Dendritic cell treated with granulocyte-macrophage colony-stimulating factor and Interleukin-4, amounts not matched to agents 40 ng/mL and 50 ng/mL, for 4 days (primary cell): ENCODE measurements around the gene CDCA4.
"Not testable (repeated sequence)": the region's sequence is repeated elsewhere in the genome, so short reads cannot be mapped to it uniquely, and the experiment has no call there.

ENCODE experiments used
- H3K27ac Mint-ChIP-seq: one replicate; pipeline ENCODE4 v1.8.0; 2022; ENCODE audit warnings: mild to moderate bottlenecking, mixed read lengths
- H3K27me3 Mint-ChIP-seq: one replicate; pipeline ENCODE4 v1.8.0; 2022; ENCODE audit warnings: mild to moderate bottlenecking, mixed read lengths
- H3K36me3 Mint-ChIP-seq: one replicate; pipeline ENCODE4 v1.8.0; 2022; ENCODE audit warnings: low read depth, mixed read lengths
- H3K4me1 Mint-ChIP-seq: one replicate; pipeline ENCODE4 v1.8.0; 2022; ENCODE audit warnings: low read depth, mixed read lengths
- H3K4me3 Mint-ChIP-seq: one replicate; pipeline ENCODE4 v1.8.0; 2022; ENCODE audit warnings: mild to moderate bottlenecking, moderate library complexity, mixed read lengths
- H3K9me3 Mint-ChIP-seq: one replicate; pipeline ENCODE4 v1.8.0; 2022; ENCODE audit warnings: mixed read lengths
- intact Hi-C: fragments of 100-400 bp; cut with micrococcal nuclease; formaldehyde crosslinking; loops from one replicate; pipeline ENCODE4 v1.15.0; 2022

CDCA4 gene

DNA sequence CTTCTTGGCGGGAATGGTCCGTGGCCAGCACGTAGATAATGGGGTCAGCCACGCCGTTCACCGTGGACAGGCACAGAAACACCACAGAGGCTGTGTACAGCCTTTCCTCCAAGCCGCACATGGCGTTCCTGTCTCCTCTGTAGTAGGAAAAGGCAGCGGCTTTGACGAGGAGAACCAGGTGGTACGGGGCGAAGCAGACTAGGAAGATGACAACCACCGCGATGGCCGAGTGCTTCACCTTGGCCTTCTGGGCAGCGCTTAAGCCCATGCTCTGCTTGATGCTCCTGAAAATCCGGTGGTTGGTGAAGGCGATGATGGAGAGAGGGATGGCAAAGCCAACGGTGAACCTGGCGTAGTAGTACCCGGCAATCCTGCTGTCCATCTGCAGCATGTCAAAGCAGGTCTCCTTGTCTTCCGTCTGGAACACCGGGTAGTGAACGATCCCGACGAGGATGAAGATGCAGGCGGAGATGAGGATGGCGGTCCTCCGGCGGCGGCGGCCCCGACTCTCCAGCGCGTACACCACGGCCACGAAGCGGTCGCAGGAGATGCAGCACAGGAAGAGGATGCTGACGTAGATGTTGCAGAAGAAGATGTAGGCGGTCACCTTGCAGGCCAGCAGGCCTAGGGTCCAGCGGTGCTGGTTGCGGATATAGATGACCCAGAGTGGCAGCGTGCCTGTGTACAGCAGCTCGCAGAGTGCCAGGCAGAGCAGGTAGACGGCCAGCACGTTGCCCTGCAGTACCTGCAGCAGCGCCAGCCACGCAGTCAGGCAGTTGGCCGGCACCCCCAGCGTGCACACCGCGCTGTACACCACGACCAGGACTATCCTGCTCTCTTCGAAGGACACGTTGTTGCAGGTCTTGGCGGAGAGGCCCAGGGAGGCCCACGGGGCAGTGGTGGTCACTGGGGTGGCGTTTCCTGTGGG is 30.6 kb upstream of the CDCA4 start:
- Mint-ChIP-seq H3K4me3 (no peak overlapping the region), H3K27ac (peak overlapping the region; percentile 7), H3K27me3 (no peaks in the 10 kb centered on the region), H3K9me3 (no peaks in the 10 kb centered on the region), H3K36me3 (peaks cover 96% of the 10 kb centered on the region), H3K4me1 (peaks cover 33% of the 10 kb centered on the region)
- intact Hi-C loops: no loop called here

- Mint-ChIP-seq H3K27ac (no peak overlapping the region), H3K4me1 (peaks cover 41% of the 10 kb centered on the region), H3K4me3 (no peak overlapping the region), H3K9me3 (no peaks in the 10 kb centered on the region), H3K27me3 (no peaks in the 10 kb centered on the region), H3K36me3 (peaks cover 87% of the 10 kb centered on the region)
- intact Hi-C loops: no loop called here
Measured at GRCh38 chr14:105050551-105050897, 29.6 kb upstream of the CDCA4 start.

DNA sequence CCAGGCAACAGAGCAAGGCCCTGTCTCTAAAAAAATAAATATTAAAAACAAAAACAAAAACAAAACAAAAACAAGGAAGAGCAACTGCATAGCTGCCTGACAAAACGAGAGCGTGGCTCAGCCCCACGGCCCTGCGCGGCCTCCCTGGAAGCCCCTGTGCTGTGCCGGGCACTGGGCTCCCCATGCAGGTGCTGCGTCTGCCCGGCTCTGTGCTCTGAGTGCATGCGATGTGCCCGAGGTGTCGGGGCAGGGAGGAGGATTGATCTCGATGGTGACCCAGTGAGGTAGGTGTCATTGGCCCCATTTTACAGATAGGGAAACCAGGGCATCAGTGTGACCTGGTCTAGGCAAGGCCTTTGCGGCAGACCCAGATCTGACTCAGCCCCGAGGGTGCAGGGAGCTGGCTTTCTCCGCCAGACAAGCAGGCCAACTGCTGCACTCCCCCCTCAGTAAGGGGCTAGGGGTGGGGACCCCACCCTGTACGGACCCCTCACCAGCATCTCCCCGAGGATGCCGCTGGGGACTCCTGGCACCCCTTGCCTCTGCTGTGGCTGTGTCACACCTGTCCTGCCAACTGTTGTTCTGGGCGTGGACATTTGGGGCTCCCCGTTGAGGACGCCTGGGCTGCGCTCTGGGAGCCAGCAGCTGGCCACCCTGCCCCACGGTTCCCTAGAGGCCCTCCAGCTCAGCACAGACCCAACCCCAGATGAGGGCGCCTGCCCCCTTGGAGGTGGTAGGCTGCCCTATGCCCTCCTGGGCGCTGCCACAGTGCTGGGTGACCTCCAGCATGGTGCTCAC is 29.1 kb upstream of the CDCA4 start:
- Mint-ChIP-seq H3K4me1 (peaks cover 45% of the 10 kb centered on the region), H3K4me3 (no peak overlapping the region), H3K27me3 (peaks cover under 1% of the 10 kb centered on the region), H3K9me3 (no peaks in the 10 kb centered on the region), H3K36me3 (peaks cover 81% of the 10 kb centered on the region), H3K27ac (no peak overlapping the region)
- intact Hi-C loops: loop anchor here (5.0 kb wide), 1 partner anchor 37 kb away; no protein-coding TSS in a partner anchor

DNA sequence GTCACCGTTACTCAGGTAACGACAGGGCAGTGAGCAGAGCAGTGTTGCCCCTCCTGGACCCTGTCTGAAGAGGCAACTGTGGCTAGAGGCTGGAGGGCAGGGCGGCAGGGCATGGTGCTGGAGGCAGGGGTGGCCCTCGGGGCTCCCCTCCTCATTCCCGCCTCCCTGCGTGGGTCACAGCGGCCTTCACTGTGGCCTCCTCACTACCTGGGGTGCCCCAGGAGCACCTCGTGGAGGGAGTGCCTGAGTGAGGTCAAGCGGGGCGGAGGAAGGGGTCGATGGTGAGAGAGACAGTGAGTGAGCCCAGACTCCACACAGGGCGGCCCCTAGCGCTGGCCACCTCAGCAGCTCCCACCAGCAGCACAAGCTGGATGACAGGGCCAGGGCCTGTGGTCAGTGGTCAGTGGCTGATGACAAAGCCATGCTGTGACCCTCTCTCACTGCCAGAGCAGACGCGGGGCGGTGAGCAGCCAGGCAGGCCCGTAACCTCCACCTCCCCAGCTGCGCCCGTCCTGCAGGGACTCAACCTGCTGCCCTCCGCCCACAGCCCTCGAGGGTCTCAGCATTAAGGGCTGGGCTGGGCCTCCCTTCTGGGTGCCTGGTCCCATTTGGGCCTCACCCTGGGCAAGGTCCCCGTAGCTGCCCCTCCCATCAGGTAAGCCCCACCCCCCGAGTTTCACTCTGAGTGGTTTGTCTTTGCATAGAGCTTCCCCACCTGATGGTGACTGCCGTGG is 26.6 kb upstream of the CDCA4 start:
- H3K4me1 Mint-ChIP-seq: peaks cover 55% of the 10 kb centered on the region
- H3K4me3 Mint-ChIP-seq: no peak overlapping the region
- H3K9me3 Mint-ChIP-seq: no peaks in the 10 kb centered on the region
- no peak overlapping the region for H3K27ac Mint-ChIP-seq
- intact Hi-C loops: loop anchor here (5.0 kb wide), 1 partner anchor 40 kb away; no protein-coding TSS in a partner anchor
- H3K27me3 Mint-ChIP-seq: peaks cover 10% of the 10 kb centered on the region
- peaks cover 56% of the 10 kb centered on the region for H3K36me3 Mint-ChIP-seq

DNA sequence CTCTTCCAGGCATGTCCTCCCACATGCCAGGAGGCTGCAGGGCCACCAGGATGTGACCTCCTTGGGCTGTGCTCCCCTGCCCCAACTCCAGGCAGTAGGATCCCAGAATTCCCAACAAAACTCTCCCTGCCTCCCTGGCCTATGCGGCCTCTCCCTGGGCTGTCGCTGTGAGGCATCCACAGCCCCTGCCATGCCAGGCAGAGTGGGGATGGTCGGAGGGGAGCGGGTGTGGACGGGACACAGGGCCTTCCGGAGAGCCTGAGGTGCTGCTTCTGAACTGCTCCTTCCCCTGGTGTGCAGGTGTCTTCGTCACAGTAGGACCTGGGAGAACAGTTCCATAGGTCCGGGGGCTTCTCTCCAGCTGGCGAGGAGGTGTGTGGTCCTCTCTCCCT is 26.0 kb upstream of the CDCA4 start:
- H3K9me3 Mint-ChIP-seq: no peaks in the 10 kb centered on the region
- H3K36me3 Mint-ChIP-seq: peaks cover 51% of the 10 kb centered on the region
- peaks cover 55% of the 10 kb centered on the region for H3K4me1 Mint-ChIP-seq
- peaks cover 13% of the 10 kb centered on the region for H3K27me3 Mint-ChIP-seq
- intact Hi-C loops: loop anchor here (5.0 kb wide), 1 partner anchor 40 kb away; no protein-coding TSS in a partner anchor
- H3K4me3 Mint-ChIP-seq: no peak overlapping the region
- no peak overlapping the region for H3K27ac Mint-ChIP-seq

GRCh38 chr14:105045710-105046326 is 24.9 kb upstream of the CDCA4 start:
- Mint-ChIP-seq H3K36me3 (peaks cover 40% of the 10 kb centered on the region), H3K27ac (no peak overlapping the region), H3K9me3 (no peaks in the 10 kb centered on the region), H3K27me3 (peaks cover 13% of the 10 kb centered on the region), H3K4me3 (peak overlapping the region; percentile 6), H3K4me1 (peaks cover 46% of the 10 kb centered on the region)
- intact Hi-C loops: loop anchor here (1.0 to 5.0 kb wide), 3 partner anchors 34 to 70 kb away; no protein-coding TSS in a partner anchor

DNA sequence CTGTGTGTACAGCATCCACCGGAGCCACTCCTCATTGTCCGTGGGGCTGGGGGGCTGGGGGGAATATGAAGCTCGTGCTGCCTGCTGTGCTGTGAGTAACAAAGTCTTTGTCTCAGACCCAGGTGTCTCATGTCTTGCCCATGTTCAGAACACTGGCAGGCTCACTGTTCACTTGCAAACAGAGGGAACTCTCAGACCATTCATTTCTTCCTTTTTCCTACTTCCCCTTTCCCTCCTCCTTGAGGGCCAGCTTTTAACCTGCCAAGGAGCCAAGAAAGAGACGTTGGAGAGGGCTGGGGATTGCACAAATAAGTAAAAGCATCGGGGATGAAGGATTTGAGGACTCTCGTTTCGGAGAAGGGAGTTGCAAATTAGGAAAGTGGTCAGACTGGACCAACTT is 22.8 kb upstream of the CDCA4 start:
- Mint-ChIP-seq H3K27me3 (peaks cover 14% of the 10 kb centered on the region), H3K9me3 (no peaks in the 10 kb centered on the region), H3K4me1 (peaks cover 40% of the 10 kb centered on the region), H3K27ac (peak overlapping the region; percentile 21), H3K4me3 (no peak overlapping the region), H3K36me3 (peaks cover 18% of the 10 kb centered on the region)
- intact Hi-C loops: no loop called here

- Mint-ChIP-seq H3K27ac (peak overlapping the region; percentile 21), H3K36me3 (peaks cover 10% of the 10 kb centered on the region), H3K27me3 (peaks cover 14% of the 10 kb centered on the region), H3K4me1 (peaks cover 36% of the 10 kb centered on the region), H3K9me3 (no peaks in the 10 kb centered on the region), H3K4me3 (no peak overlapping the region)
- intact Hi-C loops: no loop called here
Measured at GRCh38 chr14:105042813-105043212, 21.9 kb upstream of the CDCA4 start.

- no peak overlapping the region for H3K4me3 Mint-ChIP-seq
- peaks cover 3% of the 10 kb centered on the region for H3K36me3 Mint-ChIP-seq
- no peaks in the 10 kb centered on the region for H3K9me3 Mint-ChIP-seq
- peaks cover 16% of the 10 kb centered on the region for H3K27me3 Mint-ChIP-seq
- H3K4me1 Mint-ChIP-seq: peaks cover 35% of the 10 kb centered on the region
- H3K27ac Mint-ChIP-seq: no peak overlapping the region
- intact Hi-C loops: no loop called here
Measured at GRCh38 chr14:105041841-105042765, 21.2 kb upstream of the CDCA4 start.

DNA sequence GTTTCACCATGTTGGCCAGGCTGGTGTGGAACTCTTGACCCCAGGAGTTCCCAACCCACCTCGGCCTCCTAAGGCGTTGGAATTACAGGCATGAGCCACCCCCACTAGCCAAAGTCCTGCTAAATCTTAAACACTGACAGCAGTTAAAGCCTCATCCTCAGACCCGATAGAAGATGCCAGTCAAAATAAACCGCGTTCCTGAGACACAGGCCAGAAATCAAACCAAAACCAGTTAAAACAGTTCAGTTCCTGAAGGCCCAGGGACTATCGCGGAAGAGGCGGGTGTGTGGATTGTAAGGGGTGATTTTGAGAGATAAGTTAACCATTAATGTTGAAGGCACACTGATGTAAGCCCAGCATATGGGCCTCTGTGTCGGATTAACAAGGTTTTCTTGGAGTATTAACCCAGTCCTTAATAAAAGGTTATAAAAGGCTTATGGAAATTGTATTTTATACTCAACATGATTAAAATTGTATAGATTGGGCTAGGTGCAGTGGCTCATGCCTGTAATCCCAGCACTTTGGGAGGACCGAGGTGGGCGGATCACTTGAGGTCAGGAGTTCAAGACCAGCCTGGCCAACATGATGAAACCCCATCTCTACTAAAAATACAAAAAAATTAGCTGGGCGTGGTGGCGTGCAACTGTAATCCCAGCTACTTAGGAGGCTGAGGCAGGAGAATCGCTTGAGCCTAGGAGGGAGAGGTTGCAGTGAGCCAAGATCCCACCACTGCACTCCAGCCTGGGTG is 18.7 kb upstream of the CDCA4 start:
- intact Hi-C loops: no loop called here
- no peak overlapping the region for H3K27ac Mint-ChIP-seq
- no peaks in the 10 kb centered on the region for H3K9me3 Mint-ChIP-seq
- peaks cover 15% of the 10 kb centered on the region for H3K4me1 Mint-ChIP-seq
- no peaks in the 10 kb centered on the region for H3K36me3 Mint-ChIP-seq
- peaks cover 12% of the 10 kb centered on the region for H3K27me3 Mint-ChIP-seq
- no peak overlapping the region for H3K4me3 Mint-ChIP-seq

- H3K27ac Mint-ChIP-seq, H3K9me3 Mint-ChIP-seq, intact Hi-C loops, H3K27me3 Mint-ChIP-seq, H3K36me3 Mint-ChIP-seq, H3K4me3 Mint-ChIP-seq: not testable (repeated sequence)
- peaks cover 13% of the 10 kb centered on the region for H3K4me1 Mint-ChIP-seq
Measured at GRCh38 chr14:105035616-105036015, 14.7 kb upstream of the CDCA4 start.
